Measurements from ENCODE around the gene IL17REL. TPM values are rescaled to one million over a fixed set of nuclear protein-coding genes. Genes with fewer than 3 reads are reported as not detected.

IL17REL gene
- total and polyA plus RNA-seq, 10 of the 15 experiments (the other 5 are each of a cell fraction or from before 2014, with no cell fraction given) = 0.03 TPM; not detected in 9

GRCh38 chr22:49979587-49980264 lies 32.8 kb downstream of the IL17REL start (continued):
- TF ChIP-seq ZNF592 (IDR thresholded peaks at IDR 0.05) (no peak), ZZZ3 (IDR thresholded peaks at IDR 0.05; ENCODE audit: control insufficient read depth, insufficient read length, low read depth) (no peak), MLLT1 (IDR thresholded peaks at IDR 0.05) (no peak), NFXL1 (IDR thresholded peaks at IDR 0.05; ENCODE audit: borderline replicate concordance) (no peak), PKNOX1 (IDR thresholded peaks at IDR 0.05) (no peak), CBX5 (IDR thresholded peaks at IDR 0.05; ENCODE audit: low read depth) (0 out of 2 replicates have a peak, but pooled peaks have one; percentile 41)
